Erythroblast (primary cell): Measurements from ENCODE around the gene TMEM62.

Source experiments
- GATA1 ChIP-seq: IDR thresholded peaks from 2 replicates; pipeline ENCODE4 v1.6.1; 2011; ENCODE audit warnings: low read depth, mild to moderate bottlenecking, control low read depth, low read length, moderate library complexity
- POLR2A ChIP-seq: IDR thresholded peaks from 2 replicates; pipeline ENCODE4 v1.6.1; 2011; ENCODE audit warnings: mild to moderate bottlenecking, low read length

- TF ChIP-seq POLR2A (no peak), GATA1 (no peak)
Measured at GRCh38 chr15:43153269-43153668, 19.9 kb downstream of the TMEM62 start.
